Stimulated activated CD8-positive, alpha-beta memory T cell treated with anti-CD3 and anti-CD28 coated beads, Interleukin-7, amount 100 ng/mL, for 4 hours (primary cell): ENCODE data around the gene KLF1.
"Not testable (repeated sequence)": the region's sequence is repeated elsewhere in the genome, so short reads cannot be mapped to it uniquely, and the experiment has no call there.

Experiments
- DNase-seq, 2 donors: peaks; one replicate each; pipeline ENCODE4 v3.0.0-alpha.2; 2020; ENCODE audit warnings: low read depth in 2 of 2

KLF1 gene

DNA sequence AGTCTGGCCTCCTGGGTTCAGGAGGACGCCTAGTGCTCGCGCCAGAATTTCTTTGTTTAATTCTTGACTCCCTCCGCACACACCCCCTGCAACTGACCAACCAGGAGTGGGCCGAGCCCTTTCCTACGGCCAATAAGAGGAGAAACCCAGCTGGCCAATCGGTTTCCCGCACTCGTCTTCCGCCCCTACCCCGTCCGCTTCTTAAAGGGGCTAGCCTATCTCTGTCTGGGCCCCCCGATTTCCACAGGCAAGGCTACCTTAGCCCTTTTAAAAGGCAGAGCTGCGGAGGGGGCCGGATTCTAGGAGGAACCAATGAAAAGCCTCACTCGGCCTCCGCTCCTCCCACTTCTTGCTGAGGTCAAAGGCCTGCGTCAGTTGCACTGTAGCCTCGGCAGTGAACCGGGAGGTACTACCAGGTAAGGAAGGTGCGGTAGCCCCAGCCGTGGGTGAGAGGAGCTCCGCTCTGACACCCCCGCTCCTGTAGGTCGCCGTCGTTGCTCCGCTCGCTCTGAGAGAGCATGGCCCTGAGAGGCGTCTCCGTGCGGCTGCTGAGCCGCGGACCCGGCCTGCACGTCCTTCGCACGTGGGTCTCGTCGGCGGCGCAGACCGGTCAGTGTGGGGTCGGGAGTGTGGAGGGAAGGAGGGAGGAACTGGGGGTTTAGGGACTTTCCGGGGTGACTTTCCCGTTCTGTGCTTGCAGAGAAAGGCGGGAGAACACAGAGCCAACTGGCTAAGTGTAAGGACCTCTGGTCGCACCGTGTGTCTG is 4.0 kb upstream of the KLF1 start, which contains the start of gene GCDH:
Gene GCDH (plus strand): TSS at position 374 of the 766 bp plus-strand sequence. CDS start 145 bp downstream, at position 519.
- peak; percentile 95 to 98 for DNase-seq

DNA sequence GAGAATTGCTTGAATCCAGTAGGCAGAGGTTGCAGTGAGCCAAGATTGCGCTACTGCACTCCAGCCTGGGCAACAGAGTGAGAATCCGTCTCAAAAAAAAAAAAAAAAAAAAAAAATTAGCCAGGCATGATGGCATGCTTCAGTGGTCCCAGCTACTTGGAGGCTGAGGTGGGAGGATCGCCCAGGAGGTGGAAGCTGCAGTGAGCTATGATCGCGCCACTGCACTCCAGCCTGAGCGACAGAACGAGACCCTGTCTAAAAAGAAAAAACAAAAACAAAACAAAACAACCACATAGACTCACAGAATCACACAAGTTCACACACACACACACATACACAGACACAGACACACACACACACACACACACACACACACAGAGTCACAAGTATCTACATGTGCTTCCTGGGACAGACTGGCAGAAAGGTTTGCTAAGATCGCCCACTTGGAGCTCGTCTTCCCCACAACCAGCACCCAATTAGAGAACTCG is 3.3 kb upstream of the KLF1 start:
- DNase-seq: not testable (repeated sequence)

DNA sequence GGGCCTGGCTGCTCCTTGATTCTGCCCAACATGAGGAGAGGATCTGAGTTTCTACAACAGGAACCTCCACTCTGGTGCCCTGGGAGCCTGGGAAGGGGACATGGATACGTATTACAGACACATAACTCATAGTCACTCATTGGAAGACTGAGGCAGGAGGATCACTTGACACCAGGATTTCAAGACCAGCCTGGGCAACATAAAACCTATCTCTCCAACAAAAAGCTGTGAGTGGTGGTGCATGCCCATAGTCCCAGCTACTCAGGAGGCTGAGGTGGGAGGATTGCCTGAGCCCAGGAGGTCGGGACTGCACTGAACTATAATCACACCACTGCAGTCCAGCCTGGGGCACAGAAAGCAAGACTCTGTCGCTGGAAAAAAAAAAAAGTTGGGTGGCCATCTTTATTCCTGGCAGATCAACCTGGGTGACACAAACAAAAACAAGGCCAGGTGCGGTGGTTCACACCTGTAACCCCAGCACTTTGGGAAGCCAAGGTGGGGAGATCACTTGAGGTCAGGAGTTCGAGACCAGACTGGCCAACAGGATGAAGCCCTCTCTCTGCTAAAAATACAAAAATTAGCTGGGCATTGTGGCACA is 1.1 kb upstream of the KLF1 start:
- no peak for DNase-seq

DNA sequence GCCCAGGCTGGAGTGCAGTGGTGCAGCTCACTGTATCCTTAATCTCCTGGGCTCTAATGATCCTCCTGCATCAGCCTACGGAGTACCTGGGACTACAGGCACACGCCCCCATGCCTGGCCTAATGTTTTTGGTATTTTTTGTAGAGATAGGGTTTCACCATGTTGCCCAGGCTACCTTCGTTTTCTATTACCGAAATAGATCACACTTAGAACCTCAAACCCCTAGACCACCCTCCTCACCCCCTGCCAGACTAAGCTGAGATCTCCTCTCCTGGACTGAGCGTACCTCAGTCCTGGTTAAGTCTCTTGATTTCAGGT is 391 bp downstream of the KLF1 start:
- DNase-seq: no peak

DNA sequence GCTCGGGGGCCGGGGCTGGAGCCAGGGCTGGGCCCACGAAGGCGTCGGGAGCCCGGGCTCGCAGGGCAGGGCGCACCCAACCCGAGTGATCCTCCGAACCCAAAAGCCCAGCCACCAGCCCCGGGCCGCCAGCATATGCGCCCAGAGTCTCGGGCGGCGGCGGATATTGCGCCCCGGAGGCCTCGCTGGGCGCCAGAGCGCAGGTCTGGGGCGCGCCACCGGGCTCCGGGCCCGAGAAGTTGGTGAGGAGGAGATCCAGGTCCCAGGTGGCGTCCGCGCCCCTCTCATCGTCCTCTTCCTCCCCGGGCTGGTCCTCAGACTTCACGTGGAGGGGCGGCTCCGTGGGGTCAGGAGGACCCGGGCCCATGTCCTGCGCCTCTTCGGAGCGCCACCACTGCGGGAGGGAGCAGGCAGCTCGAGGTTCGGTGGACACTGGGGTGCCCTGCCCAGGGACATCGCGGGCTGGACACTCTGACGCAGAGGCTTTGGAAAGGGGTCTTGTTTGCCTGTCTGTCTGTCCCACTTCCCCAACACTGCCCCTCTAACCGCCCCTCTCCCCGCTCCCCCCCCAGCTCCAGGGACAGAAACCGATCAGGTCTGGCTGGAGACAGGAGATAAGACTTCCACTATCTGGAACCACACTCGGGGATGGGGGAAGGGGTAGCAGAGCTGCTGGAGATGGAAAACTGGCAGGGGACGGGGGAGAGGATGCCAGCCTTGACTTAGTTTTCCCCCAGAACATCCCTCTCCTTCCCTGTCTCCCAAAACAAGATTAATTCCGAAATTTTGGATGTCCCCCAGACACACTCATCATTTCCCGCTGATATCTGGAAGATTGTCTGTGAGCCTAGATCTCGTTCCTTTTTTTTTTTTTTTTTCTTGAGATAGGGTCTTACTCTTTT is 1.0 kb downstream of the KLF1 start:
- DNase-seq: no peak

DNA sequence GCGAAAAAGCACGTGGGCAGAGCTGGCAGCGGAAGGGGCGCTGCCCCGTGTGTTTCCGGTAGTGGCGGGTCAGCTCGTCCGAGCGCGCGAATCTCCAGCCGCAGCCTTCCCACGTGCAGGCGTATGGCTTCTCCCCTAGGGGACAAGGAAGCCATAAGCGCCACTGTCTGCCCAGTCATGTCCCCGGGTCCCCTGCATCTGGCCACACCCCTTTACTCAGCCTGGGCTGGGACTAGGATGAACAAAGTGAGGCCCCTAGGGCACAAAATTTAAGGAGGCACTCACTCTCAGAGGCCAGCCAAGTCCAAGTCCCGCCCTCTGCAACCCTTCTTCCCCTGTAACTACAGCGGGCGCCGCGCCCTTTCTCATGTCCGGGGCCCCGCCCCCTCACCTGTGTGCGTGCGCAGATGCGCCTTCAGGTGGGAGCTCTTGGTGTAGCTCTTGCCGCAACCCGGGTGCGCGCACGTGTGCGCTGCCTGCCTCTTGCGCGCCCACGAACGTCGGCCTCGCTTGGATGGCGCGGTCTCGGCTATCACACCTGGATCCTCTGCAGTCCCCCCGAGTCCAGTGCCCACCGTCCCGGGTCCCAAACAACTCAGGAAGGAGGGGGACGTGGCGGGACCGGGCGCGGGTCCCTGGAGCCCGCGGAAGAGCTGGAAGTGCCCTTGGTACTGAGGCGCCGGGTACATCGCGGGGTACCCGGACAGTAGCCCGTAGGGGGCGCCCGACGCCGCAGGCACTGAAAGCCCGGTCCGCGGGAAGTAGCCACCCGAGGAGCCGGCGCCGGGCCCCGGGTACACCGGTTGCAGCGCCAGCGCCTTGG is 1.9 kb downstream of the KLF1 start:
- DNase-seq: peak; percentile 79 to 81

DNA sequence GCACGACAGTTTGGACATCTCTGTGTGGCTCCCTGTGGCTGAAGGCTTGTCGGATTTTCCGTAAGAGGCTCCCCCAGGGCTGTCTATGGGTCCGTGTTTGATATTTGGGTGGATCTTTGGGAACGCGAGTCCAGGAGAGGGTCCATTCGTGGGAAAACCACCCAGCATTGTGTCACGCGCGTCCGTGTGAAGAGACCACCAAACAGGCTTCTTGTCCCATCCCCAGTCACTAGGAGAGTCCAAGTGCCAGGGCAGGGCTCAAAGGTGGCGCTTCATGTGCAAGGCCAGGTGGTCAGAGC is 2.4 kb downstream of the KLF1 start:
- no peak for DNase-seq

DNA sequence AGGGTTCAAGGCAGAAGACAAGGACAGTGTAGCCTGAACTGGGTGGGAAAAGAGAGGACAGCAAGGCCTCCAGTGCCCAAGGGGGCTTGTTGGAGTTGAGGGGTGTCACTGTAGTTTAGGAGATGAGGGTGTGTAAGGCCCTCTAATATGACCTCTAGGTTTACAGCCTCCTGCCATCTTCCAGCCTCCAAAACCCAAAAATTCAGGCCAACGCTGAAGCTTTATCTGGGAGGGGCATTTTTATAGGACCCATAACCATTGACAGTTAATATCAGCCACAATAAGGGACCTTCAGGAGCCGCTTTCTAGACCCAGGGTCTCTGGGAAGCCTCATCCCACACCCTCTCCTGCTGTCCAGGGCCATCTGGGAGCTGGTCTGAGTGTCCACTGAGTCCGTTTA is 2.8 kb downstream of the KLF1 start:
- DNase-seq: no peak

DNA sequence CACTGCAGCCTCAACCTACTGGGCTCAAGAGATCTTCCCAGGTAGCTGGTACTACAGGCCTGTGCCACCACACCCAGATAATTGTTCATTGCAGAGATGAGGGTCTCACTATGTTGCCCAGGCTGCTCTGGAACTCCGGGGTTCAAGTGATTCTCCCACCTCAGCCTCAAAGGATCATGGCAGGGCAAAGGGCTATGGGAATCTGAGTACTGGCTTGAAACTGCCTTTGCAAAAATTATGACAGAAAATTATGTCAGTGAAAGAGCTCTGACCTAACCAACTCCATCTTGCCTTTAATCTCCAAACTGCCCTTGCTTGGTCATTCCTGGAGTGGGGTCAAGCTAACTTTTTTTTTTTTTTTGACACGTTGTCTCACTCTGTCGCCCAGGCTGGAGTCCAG is 4.4 kb downstream of the KLF1 start:
- DNase-seq: no peak

DNA sequence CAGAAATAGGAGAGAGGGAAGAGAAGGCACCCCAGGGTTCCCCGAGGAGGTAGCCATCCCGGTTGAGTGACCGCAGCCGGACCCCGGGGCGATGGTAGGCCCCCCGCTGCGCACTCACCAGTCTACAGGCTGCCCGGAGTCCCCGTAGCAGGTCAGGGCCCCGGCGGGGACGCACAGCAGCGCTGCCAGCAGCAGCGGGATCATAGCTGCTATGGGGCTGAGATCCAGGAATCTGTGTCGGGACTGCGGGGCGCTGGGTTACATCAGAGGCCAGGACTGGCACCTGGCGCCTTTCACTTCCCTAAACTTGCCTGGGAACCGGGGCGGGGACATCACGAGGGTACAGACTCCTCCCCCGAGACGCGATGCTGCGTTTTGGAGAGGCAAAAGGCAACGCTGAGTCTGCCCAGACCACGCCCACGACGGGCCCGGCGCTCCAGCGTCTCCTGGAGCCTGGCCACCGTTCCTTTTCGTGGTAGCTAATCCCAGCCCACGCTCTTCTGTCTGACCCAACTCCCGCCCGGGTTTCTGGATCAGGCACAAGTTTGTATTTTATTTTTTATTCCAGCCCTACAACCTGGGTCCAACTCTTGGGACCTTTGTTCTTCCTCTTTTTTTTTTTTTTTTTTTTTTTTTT is 5.7 kb downstream of the KLF1 start, which contains the start of gene DNASE2:
Gene DNASE2 (minus strand): TSS at position 278 of the 637 bp plus-strand sequence. CDS start 74 bp downstream, at position 204.
- peak; percentile 78 to 83 for DNase-seq

DNA sequence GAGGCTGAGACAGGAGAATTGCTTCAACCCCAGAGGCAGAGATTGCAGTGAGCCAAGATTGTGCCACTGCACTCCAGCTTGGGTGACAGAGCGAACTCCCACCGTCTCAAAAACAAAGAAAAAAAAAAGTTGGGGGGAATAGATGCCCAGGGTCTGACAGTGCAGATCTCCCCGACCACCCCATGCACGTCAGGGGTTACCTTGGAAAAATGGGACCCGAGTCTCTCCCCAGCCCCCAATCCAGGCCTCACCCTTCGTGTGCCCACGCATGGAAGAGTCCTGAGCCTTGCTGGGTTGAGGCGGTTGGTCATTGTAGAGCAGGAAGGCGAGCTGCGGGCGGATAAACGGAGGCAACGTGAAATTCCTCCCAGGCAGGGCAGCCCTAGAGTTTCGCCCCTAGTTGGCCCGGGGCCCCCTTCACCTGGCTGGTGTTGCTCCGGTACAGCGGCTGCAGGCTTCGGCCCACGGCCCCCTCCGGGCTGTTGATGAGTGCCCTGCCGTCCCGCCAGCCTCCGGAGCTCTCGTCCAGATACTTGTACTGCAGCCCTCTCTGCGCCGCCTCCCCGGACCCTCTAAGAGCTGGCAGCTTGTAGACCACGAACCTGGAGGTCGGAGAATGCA is 6.3 kb downstream of the KLF1 start:
- DNase-seq: no peak

DNA sequence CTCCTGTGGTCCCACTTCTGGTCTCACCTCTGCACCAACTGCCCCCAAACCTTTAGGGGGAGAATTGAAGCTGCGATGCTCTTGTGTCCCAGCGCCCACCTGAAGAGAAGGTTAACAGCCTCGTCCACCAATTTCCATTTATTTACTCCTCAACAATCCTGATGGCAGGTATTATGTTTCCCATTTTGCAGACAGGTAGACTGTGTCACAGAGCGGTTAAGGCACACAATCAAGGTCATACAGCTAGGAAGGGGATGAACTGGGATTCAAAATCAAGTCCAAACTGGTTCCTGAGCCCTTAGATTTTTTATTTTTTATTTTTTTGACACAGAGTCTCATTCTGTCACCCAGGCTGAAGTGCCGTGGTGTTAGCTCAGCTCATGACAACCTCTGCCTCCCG is 11.9 kb downstream of the KLF1 start:
- no peak for DNase-seq

DNA sequence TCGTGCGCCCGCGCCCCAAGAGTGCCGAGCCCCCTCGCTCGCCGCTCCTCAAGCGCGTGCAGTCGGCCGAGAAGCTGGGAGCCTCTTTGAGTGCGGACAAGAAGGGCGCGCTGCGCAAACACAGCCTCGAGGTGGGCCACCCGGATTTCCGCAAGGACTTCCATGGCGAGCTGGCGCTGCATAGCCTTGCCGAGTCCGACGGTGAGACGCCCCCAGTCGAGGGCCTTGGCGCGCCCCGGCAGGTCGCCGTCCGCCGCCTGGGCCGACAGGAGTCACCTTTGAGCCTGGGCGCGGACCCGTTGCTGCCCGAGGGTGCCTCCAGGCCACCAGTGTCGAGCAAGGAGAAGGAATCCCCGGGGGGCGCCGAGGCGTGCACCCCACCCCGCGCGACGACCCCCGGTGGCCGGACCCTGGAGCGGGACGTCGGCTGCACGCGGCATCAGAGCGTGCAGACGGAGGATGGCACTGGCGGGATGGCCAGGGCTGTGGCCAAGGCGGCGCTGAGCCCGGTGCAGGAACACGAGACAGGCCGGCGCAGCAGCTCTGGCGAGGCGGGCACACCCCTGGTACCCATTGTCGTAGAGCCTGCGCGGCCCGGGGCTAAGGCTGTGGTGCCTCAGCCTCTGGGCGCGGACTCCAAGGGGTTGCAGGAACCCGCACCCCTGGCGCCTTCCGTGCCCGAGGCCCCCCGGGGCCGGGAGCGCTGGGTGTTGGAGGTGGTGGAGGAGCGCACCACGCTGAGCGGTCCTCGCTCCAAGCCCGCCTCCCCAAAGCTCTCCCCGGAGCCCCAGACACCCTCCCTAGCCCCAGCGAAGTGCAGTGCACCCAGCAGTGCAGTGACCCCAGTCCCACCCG is 12.9 kb downstream of the KLF1 start:
- no peak for DNase-seq

DNA sequence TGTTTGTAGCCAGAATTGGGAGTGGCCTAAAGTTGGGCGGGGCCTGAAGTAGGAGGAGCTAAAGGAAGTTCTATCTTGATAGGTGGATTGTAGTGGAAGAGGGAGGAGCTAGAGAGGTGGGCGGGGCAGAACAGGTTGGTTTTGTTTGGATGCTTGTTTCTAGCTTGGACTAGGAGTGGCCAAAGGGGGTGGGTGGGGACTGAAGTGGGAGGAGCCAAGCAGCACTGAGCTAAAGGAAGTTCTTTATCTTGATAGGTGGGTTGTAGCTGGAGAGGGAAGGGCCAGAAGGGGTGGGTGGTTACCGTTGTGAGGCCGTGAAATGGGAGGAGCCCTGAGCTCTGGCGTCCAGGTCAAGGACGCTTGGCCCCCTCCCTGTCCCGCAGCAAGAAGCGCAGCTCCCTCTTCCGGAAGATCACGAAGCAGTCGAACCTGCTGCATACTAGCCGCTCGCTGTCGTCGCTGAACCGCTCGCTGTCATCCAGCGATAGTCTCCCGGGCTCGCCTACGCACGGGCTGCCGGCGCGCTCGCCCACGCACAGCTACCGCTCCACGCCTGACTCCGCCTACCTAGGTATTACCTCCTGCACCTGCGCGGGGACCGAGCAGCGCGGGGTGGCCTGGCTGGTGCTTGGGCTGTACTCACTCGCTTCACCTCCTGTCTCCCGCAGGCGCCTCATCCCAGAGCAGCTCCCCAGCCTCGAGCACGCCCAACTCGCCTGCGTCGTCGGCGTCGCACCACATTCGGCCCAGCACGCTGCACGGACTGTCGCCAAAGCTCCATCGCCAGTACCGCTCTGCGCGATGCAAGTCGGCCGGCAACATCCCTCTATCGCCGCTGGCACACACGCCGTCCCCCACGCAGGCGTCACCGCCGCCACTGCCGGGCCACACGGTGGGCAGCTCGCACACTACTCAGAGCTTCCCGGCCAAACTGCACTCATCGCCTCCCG is 13.8 kb downstream of the KLF1 start:
- DNase-seq: peak in 1 of 2 donors; percentile 54

DNA sequence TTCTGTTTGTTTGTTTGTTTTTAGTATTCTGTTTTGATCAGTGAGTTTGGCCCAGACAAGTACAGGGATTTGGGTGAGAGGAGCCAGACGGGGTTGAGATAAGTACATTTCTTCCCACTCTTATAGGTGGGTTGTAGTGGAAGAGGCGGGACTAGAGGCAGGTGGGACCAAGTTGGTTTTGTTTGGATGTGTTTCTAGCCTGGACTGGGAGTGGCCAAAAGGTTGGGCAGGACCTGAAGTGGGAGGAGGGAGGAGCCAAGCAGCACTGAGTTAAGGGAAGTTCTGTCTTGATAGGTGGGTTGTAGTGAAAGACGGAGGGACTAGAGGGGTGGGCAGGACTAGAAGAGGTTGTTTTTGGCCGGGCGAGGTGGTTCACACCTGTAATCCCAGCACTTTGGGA is 14.7 kb downstream of the KLF1 start:
- no peak for DNase-seq

DNA sequence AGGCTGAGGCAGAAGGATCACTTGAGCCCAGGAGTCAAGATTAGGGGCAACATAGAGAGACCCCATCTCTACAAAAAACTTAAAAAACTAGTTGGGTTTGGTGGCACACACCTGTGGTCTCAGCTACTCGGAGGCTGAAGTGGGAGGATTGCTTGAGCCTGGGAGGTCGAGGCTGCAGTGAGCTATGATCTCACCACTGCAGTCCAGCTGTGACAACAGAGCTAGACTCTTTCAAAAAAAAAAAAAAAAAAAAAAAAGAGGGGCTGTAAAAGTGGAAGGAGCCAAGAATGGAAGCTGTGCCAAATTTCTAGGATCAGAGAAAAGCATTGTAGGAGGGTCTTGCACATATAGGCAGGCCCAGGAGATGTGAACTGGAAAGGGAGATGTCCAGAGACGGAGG is 15.3 kb downstream of the KLF1 start:
- no peak for DNase-seq

DNA sequence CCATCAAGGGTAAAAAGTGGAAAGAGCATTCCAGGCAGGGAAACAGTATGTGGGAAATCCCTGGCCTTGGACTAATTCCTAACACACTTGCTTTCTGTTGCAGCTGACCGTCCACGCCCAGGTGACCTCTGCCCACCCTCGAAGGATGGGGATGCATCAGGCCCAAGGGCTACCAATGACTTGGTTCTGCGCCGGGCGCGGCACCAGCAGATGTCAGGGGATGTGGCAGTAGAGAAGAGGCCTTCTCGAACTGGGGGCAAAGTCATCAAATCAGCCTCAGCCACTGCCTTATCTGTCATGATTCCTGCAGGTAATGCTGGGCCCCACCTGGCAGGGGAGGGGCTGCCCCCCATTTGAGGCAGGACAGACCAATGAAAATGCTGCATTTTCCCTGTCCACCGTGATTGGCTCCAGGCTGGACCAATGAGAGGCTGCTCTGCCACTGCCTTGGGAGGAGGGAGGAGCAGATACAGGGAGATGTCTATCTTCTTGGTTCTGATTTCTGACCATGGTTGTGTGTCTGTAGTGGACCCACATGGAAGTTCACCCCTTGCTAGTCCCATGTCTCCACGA is 18.4 kb downstream of the KLF1 start:
- DNase-seq: no peak
